HL-60 (cell line): Measurements from ENCODE around the gene CXCR2.

Source experiments
- CTCF ChIP-seq: IDR thresholded peaks from one replicate; pipeline ENCODE4 v1.5.1; 2011; ENCODE audit warnings: low read length, control low read depth, inconsistent platforms; ENCODE audit not compliant: insufficient read depth
- GABPA ChIP-seq: IDR thresholded peaks from 2 replicates; pipeline ENCODE4 v1.6.1; 2012; ENCODE audit warnings: low read depth
- POLR2AphosphoS5 ChIP-seq: IDR thresholded peaks from 2 replicates; pipeline ENCODE4 v1.6.1; 2012; ENCODE audit warnings: low read depth
- REST ChIP-seq: IDR thresholded peaks from 2 replicates; pipeline ENCODE4 v1.6.1; 2012; ENCODE audit warnings: low read depth; ENCODE audit not compliant: insufficient replicate concordance

- TF ChIP-seq CTCF (no peak), POLR2AphosphoS5 (no peak), REST (no peak), GABPA (no peak)
Observed at GRCh38 chr2:218149848-218150440, 24.1 kb downstream of the CXCR2 start.
